Fibroblast of skin of right biceps (primary cell): ENCODE data around the gene CNDP1.
A peak's percentile ranks its signal among the peaks of the same experiment; 100 is the strongest.
"Not testable (repeated sequence)": the region's sequence is repeated elsewhere in the genome, so short reads cannot be mapped to it uniquely, and the experiment has no call there.

Source experiments
- DNase-seq: peaks from one replicate; pipeline ENCODE4 v3.0.0-alpha.2; 2013

Gene CNDP1

GRCh38 chr18:74549591-74550104 lies 15.3 kb downstream of the CNDP1 start:
- no peak for DNase-seq

GRCh38 chr18:74550886-74551285 lies 16.6 kb downstream of the CNDP1 start:
- DNase-seq = no peak

GRCh38 chr18:74551452-74551851 lies 17.2 kb downstream of the CNDP1 start:
- DNase-seq = no peak

- peak; percentile 67 for DNase-seq
Measured at GRCh38 chr18:74551936-74552555, 17.7 kb downstream of the CNDP1 start.

- DNase-seq = no peak
Measured at GRCh38 chr18:74556126-74556525, 21.8 kb downstream of the CNDP1 start.

GRCh38 chr18:74558096-74558495 lies 23.8 kb downstream of the CNDP1 start:
- no peak for DNase-seq

GRCh38 chr18:74562131-74562730 lies 27.9 kb downstream of the CNDP1 start:
- DNase-seq = no peak

GRCh38 chr18:74562775-74563174 lies 28.5 kb downstream of the CNDP1 start:
- no peak for DNase-seq

GRCh38 chr18:74563999-74564398 lies 29.7 kb downstream of the CNDP1 start:
- no peak for DNase-seq

GRCh38 chr18:74565164-74565563 lies 30.9 kb downstream of the CNDP1 start:
- not testable (repeated sequence) for DNase-seq

- DNase-seq = not testable (repeated sequence)
Measured at GRCh38 chr18:74565993-74566392, 31.7 kb downstream of the CNDP1 start.

- no peak for DNase-seq
Measured at GRCh38 chr18:74567822-74568221, 33.5 kb downstream of the CNDP1 start.

GRCh38 chr18:74569401-74569800 lies 35.1 kb downstream of the CNDP1 start:
- DNase-seq = no peak

- no peak for DNase-seq
Measured at GRCh38 chr18:74570266-74570665, 36.0 kb downstream of the CNDP1 start.

GRCh38 chr18:74571895-74572680 lies 37.8 kb downstream of the CNDP1 start:
- DNase-seq = no peak

- no peak for DNase-seq
Measured at GRCh38 chr18:74573053-74573452, 38.8 kb downstream of the CNDP1 start.

GRCh38 chr18:74574916-74575315 lies 40.6 kb downstream of the CNDP1 start:
- DNase-seq = no peak

- no peak for DNase-seq
Measured at GRCh38 chr18:74577019-74577418, 42.7 kb downstream of the CNDP1 start.

- peak; percentile 15 for DNase-seq
Measured at GRCh38 chr18:74579496-74580065, 45.3 kb downstream of the CNDP1 start.

GRCh38 chr18:74582642-74583041 lies 48.3 kb downstream of the CNDP1 start:
- no peak for DNase-seq

GRCh38 chr18:74587441-74587840 lies 53.1 kb downstream of the CNDP1 start:
- no peak for DNase-seq

GRCh38 chr18:74589021-74589420 lies 54.7 kb downstream of the CNDP1 start:
- DNase-seq = no peak

GRCh38 chr18:74589811-74590210 lies 55.5 kb downstream of the CNDP1 start:
- no peak for DNase-seq

- DNase-seq = no peak
Measured at GRCh38 chr18:74590671-74591070, 56.4 kb downstream of the CNDP1 start.
